CD4-positive, alpha-beta T cell treated with Interleukin-17A for 1 hour (primary cell): Measurements from ENCODE around the gene ESRP2.

Experiments used
- DNase-seq: peaks from one replicate; pipeline ENCODE4 v3.0.0-alpha.2; 2020

Gene ESRP2

GRCh38 chr16:68214726-68215125, 21.2 kb downstream of the ESRP2 start:
- no peak for DNase-seq

- DNase-seq = no peak
These were observed 29.7 kb downstream of the ESRP2 start for GRCh38 chr16:68206245-68206644.

- no peak for DNase-seq
These were observed 33.8 kb downstream of the ESRP2 start for GRCh38 chr16:68202091-68202519.

GRCh38 chr16:68200088-68200783, 35.7 kb downstream of the ESRP2 start:
- no peak for DNase-seq

GRCh38 chr16:68197250-68197649, 38.7 kb downstream of the ESRP2 start:
- DNase-seq = no peak

- DNase-seq = no peak
These were observed 41.7 kb downstream of the ESRP2 start for GRCh38 chr16:68194251-68194650.

GRCh38 chr16:68190736-68191510, 45.0 kb downstream of the ESRP2 start:
- DNase-seq = no peak

GRCh38 chr16:68190081-68190480, 45.8 kb downstream of the ESRP2 start:
- DNase-seq = no peak

GRCh38 chr16:68188170-68188569, 47.8 kb downstream of the ESRP2 start:
- DNase-seq = no peak

GRCh38 chr16:68187505-68187904, 48.4 kb downstream of the ESRP2 start:
- no peak for DNase-seq

- no peak for DNase-seq
These were observed 49.0 kb downstream of the ESRP2 start for GRCh38 chr16:68186877-68187276.

- DNase-seq = no peak
These were observed 52.9 kb downstream of the ESRP2 start for GRCh38 chr16:68183046-68183445.

- DNase-seq = no peak
These were observed 56.1 kb downstream of the ESRP2 start for GRCh38 chr16:68179855-68180254.

GRCh38 chr16:68179196-68179795, 56.6 kb downstream of the ESRP2 start:
- no peak for DNase-seq
